ENCODE data around the gene RNASE3. TPM values are rescaled to one million over a fixed set of nuclear protein-coding genes. Genes with fewer than 3 reads are reported as not detected.
A peak's percentile ranks its signal among the peaks of the same experiment; 100 is the strongest.
"Not testable (repeated sequence)": the region's sequence is repeated elsewhere in the genome, so short reads cannot be mapped to it uniquely, and the experiment has no call there.

RNASE3 gene
- total RNA-seq, 1 donor from 2014 or later = not detected

GRCh38 chr14:20910822-20911221, 19.6 kb downstream of the RNASE3 start:
- DNase-seq (ENCODE audit: low read depth in 2 of 2) = not testable (repeated sequence)

- not testable (repeated sequence) for DNase-seq (ENCODE audit: low read depth in 2 of 2)
These were observed 28.0 kb downstream of the RNASE3 start for GRCh38 chr14:20919038-20919756.

GRCh38 chr14:20923766-20924297, 32.6 kb downstream of the RNASE3 start:
- not testable (repeated sequence) for DNase-seq (ENCODE audit: low read depth in 2 of 2)

GRCh38 chr14:20934148-20934762, 43.1 kb downstream of the RNASE3 start:
- DNase-seq (ENCODE audit: low read depth in 2 of 2) = peak; percentile 9 to 14

- no peak for DNase-seq (ENCODE audit: low read depth in 2 of 2)
These were observed 44.3 kb downstream of the RNASE3 start for GRCh38 chr14:20935303-20935984.

Other genes starting within 250 kb of the RNASE3 start
- not detected in 2 replicates for gene OR6S1, start 249.7 kb upstream of the RNASE3 start, total RNA-seq
- 10.5 and 12.4 TPM in 2 replicates for gene RNASE4, start 206.8 kb upstream of the RNASE3 start, total RNA-seq
- gene ANG, start 202.6 kb upstream of the RNASE3 start, total RNA-seq = 5.2 and 7.2 TPM in 2 replicates
- gene EDDM3A, start 145.5 kb upstream of the RNASE3 start, total RNA-seq = not detected in 2 replicates
- gene EDDM3B, start 123.0 kb upstream of the RNASE3 start, total RNA-seq = not detected in 2 replicates
- not detected in 2 replicates for gene RNASE6, start 110.1 kb upstream of the RNASE3 start, total RNA-seq
- 4.6 and 14.6 TPM in 2 replicates for gene RNASE1, start 88.5 kb upstream of the RNASE3 start, total RNA-seq
- not detected in 2 replicates for gene RNASE2, start 64.1 kb downstream of the RNASE3 start, total RNA-seq
- 13.1 and 19.0 TPM in 2 replicates for gene METTL17, start 98.6 kb downstream of the RNASE3 start, total RNA-seq
- not detected in 2 replicates for gene SLC39A2, start 107.9 kb downstream of the RNASE3 start, total RNA-seq
- gene NDRG2, start 133.7 kb downstream of the RNASE3 start, total RNA-seq = 0.65 and 3.6 TPM in 2 replicates
- not detected in 2 replicates for gene TPPP2, start 138.8 kb downstream of the RNASE3 start, total RNA-seq
- not detected in 2 replicates for gene RNASE13, start 143.4 kb downstream of the RNASE3 start, total RNA-seq
- gene RNASE7, start 151.0 kb downstream of the RNASE3 start, total RNA-seq = not detected in 2 replicates
- not detected in 2 replicates for gene RNASE8, start 166.4 kb downstream of the RNASE3 start, total RNA-seq
- 4.8 and 5.8 TPM in 2 replicates for gene ARHGEF40, start 178.9 kb downstream of the RNASE3 start, total RNA-seq
- 2.0 and 2.4 TPM in 2 replicates for gene ZNF219, start 207.3 kb downstream of the RNASE3 start, total RNA-seq
- gene TMEM253, start 209.7 kb downstream of the RNASE3 start, total RNA-seq = not detected in 2 replicates